ENCODE results near the gene CHCHD6. TPM values are rescaled to one million over a fixed set of nuclear protein-coding genes. Genes with fewer than 3 reads are reported as not detected.

CHCHD6 gene
- total RNA-seq, 2 donors from 2014 or later = 8.4 to 10.9 TPM

- Histone ChIP-seq H3K27ac (no peak overlapping the region), H3K9me3 (no peaks in the 10 kb centered on the region)
- no peak for TF ChIP-seq CTCF (IDR thresholded peaks at IDR 0.05)
Observed at GRCh38 chr3:126723801-126724200, 19.8 kb downstream of the CHCHD6 start.

GRCh38 chr3:126728680-126729079 lies 24.6 kb downstream of the CHCHD6 start:
- no peak overlapping the region for H3K4me3 ChIP-seq
- no peaks in the 10 kb centered on the region for H3K9me3 ChIP-seq
- TF ChIP-seq CTCF (IDR thresholded peaks at IDR 0.05) = no peak
- H3K27me3 ChIP-seq = no peaks in the 10 kb centered on the region
- H3K36me3 ChIP-seq = no peaks in the 10 kb centered on the region
- no peak overlapping the region for H3K27ac ChIP-seq
- peaks cover 0 to 11% of the 10 kb centered on the region in 2 donors for H3K4me1 ChIP-seq
- no peak for DNase-seq (ENCODE audit: low spot score)

More at GRCh38 chr3:126723801-126724200, 19.8 kb downstream of the CHCHD6 start:
- no peak overlapping the region for H3K4me3 ChIP-seq
- H3K27me3 ChIP-seq = no peaks in the 10 kb centered on the region
- no peak for DNase-seq (ENCODE audit: low spot score)
- no peaks in the 10 kb centered on the region for H3K36me3 ChIP-seq
- H3K4me1 ChIP-seq = no peaks in the 10 kb centered on the region

- DNase-seq (ENCODE audit: low spot score) = no peak
- Histone ChIP-seq H3K4me1 (peaks cover 0 to 11% of the 10 kb centered on the region in 2 donors), H3K27ac (no peak overlapping the region), H3K36me3 (no peaks in the 10 kb centered on the region), H3K4me3 (no peak overlapping the region), H3K9me3 (no peaks in the 10 kb centered on the region), H3K27me3 (no peaks in the 10 kb centered on the region)
- TF ChIP-seq CTCF (IDR thresholded peaks at IDR 0.05) = no peak
Observed at GRCh38 chr3:126730376-126730775, 26.3 kb downstream of the CHCHD6 start.

- Histone ChIP-seq H3K9me3 (no peaks in the 10 kb centered on the region), H3K27me3 (no peaks in the 10 kb centered on the region), H3K4me3 (no peak overlapping the region), H3K27ac (no peak overlapping the region), H3K4me1 (peaks cover 0 to 11% of the 10 kb centered on the region in 2 donors), H3K36me3 (no peaks in the 10 kb centered on the region)
- TF ChIP-seq CTCF (IDR thresholded peaks at IDR 0.05) = no peak
- no peak for DNase-seq (ENCODE audit: low spot score)
Observed at GRCh38 chr3:126731044-126731443, 27.0 kb downstream of the CHCHD6 start.

GRCh38 chr3:126732281-126733060 lies 28.4 kb downstream of the CHCHD6 start:
- Histone ChIP-seq H3K27ac (peak overlapping the region in 1 of 2 donors; percentile 58), H3K9me3 (no peaks in the 10 kb centered on the region), H3K27me3 (no peaks in the 10 kb centered on the region), H3K4me1 (peaks cover 0 to 11% of the 10 kb centered on the region in 2 donors), H3K4me3 (no peak overlapping the region), H3K36me3 (no peaks in the 10 kb centered on the region)
- no peak for DNase-seq (ENCODE audit: low spot score)
- TF ChIP-seq CTCF (IDR thresholded peaks at IDR 0.05) = no peak

GRCh38 chr3:126733061-126733430 lies 29.0 kb downstream of the CHCHD6 start:
- no peak for TF ChIP-seq CTCF (IDR thresholded peaks at IDR 0.05)
- Histone ChIP-seq H3K36me3 (no peaks in the 10 kb centered on the region), H3K4me1 (peaks cover 0 to 11% of the 10 kb centered on the region in 2 donors), H3K27me3 (no peaks in the 10 kb centered on the region), H3K9me3 (no peaks in the 10 kb centered on the region), H3K27ac (peak overlapping the region in 1 of 2 donors; percentile 58), H3K4me3 (no peak overlapping the region)
- no peak for DNase-seq (ENCODE audit: low spot score)

All from right atrium auricular region (tissue), 2 donors.